ENCODE results near the gene WDR27.
"Not testable (repeated sequence)": the region's sequence is repeated elsewhere in the genome, so short reads cannot be mapped to it uniquely, and the experiment has no call there.

WDR27 gene

GRCh38 chr6:169434554-169434953, 267.3 kb downstream of the WDR27 start:
- not testable (repeated sequence) for DNase-seq (ENCODE audit: low spot score)

GRCh38 chr6:169429001-169429400, 272.8 kb downstream of the WDR27 start:
- no peak for DNase-seq (ENCODE audit: low spot score)

- no peak for DNase-seq (ENCODE audit: low spot score)
Observed at GRCh38 chr6:169428532-169428931, 273.3 kb downstream of the WDR27 start.

GRCh38 chr6:169427856-169428255, 274.0 kb downstream of the WDR27 start:
- DNase-seq (ENCODE audit: low spot score), result no peak

- DNase-seq (ENCODE audit: low spot score), result no peak
Observed at GRCh38 chr6:169426611-169427010, 275.2 kb downstream of the WDR27 start.

- DNase-seq (ENCODE audit: low spot score), result no peak
Observed at GRCh38 chr6:169425628-169426370, 276.0 kb downstream of the WDR27 start.

- DNase-seq (ENCODE audit: low spot score), result no peak
Observed at GRCh38 chr6:169424821-169425240, 277.0 kb downstream of the WDR27 start.

GRCh38 chr6:169424149-169424804, 277.6 kb downstream of the WDR27 start:
- DNase-seq (ENCODE audit: low spot score), result no peak

GRCh38 chr6:169421586-169422264, 280.1 kb downstream of the WDR27 start:
- DNase-seq (ENCODE audit: low spot score), result no peak

GRCh38 chr6:169420912-169421543, 280.8 kb downstream of the WDR27 start:
- no peak for DNase-seq (ENCODE audit: low spot score)

GRCh38 chr6:169417101-169417500, 284.7 kb downstream of the WDR27 start:
- DNase-seq (ENCODE audit: low spot score), result no peak

- DNase-seq (ENCODE audit: low spot score), result no peak
Observed at GRCh38 chr6:169416249-169416648, 285.6 kb downstream of the WDR27 start.

GRCh38 chr6:169415179-169415578, 286.6 kb downstream of the WDR27 start:
- DNase-seq (ENCODE audit: low spot score), result no peak

- DNase-seq (ENCODE audit: low spot score), result no peak
Observed at GRCh38 chr6:169411722-169412121, 290.1 kb downstream of the WDR27 start.

GRCh38 chr6:169411296-169411695, 290.5 kb downstream of the WDR27 start:
- DNase-seq (ENCODE audit: low spot score), result no peak

- DNase-seq (ENCODE audit: low spot score), result no peak
Observed at GRCh38 chr6:169409742-169410312, 292.0 kb downstream of the WDR27 start.

GRCh38 chr6:169407325-169407724, 294.5 kb downstream of the WDR27 start:
- no peak for DNase-seq (ENCODE audit: low spot score)
